ENCODE measurements around the gene KATNB1.

DNA sequence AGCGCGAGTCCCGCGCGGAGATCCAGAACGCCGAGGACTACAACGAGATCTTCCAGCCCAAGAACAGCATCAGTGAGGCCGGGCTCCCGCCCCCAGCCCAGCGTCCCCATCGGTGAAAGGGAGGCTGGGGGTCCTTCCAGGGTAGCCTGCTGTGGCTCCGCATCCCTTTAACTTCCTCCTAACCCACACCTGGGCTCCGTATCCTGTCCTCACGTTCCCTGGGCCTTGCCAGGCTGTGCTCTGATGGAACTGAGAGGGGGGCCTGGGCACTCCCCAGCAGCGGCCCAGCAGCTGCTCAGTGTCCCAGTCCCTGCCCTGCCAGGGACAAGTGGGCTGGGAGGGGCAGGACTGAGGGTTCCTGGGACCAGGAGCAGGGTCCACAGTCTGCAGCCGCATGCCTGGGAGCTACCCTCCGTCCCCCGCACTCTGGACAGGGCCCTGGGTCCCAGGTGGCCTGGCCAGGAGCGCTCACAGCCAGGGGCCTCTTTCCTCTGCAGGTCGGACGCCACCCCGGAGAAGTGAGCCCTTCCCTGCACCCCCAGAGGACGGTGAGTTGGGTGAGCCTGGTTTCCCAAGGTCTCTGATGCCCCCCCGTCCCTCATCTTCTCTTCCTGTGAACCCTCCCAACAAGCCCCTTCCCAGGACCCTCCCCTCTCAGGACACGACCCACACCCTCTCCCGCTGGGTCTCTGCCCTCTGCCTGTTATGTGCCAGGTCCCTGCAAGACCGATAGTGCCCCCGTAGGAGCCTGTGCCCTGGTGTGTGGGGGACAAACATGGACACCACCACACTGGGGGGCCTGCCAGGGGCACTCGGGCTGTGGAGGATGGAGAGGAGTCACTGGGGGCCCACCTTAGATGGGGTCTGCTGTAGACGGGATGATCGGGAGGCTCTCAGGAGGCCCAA lies 18.1 kb downstream of the KATNB1 start:
- TF ChIP-seq, protein P1, sequence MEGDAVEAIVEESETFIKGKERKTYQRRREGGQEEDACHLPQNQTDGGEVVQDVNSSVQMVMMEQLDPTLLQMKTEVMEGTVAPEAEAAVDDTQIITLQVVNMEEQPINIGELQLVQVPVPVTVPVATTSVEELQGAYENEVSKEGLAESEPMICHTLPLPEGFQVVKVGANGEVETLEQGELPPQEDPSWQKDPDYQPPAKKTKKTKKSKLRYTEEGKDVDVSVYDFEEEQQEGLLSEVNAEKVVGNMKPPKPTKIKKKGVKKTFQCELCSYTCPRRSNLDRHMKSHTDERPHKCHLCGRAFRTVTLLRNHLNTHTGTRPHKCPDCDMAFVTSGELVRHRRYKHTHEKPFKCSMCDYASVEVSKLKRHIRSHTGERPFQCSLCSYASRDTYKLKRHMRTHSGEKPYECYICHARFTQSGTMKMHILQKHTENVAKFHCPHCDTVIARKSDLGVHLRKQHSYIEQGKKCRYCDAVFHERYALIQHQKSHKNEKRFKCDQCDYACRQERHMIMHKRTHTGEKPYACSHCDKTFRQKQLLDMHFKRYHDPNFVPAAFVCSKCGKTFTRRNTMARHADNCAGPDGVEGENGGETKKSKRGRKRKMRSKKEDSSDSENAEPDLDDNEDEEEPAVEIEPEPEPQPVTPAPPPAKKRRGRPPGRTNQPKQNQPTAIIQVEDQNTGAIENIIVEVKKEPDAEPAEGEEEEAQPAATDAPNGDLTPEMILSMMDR (IDR thresholded peaks at IDR 0.05; ENCODE audit: low read depth, low read length, poor library complexity, severe bottlenecking) = no peak
- no peak for TF ChIP-seq EZH2phosphoT487 (IDR thresholded peaks at IDR 0.05; ENCODE audit: borderline replicate concordance, low read length)
